HEK293 (cell line): ENCODE measurements around the gene ZNF19.

ENCODE experiments used
- CTCF ChIA-PET: fragments of 350-600 bp; formaldehyde crosslinking; extraction: SDS; loops from one replicate; lab custom pipeline; 2021; ENCODE audit warnings: antibody characterized with exemption; lab: Yijun Ruan, JAX
- POLR2A ChIA-PET: fragments of 300-600 bp; formaldehyde crosslinking; extraction: SDS; loops from one replicate; lab custom pipeline; 2020; ENCODE audit warnings: antibody characterized with exemption, inconsistent platforms; lab: Yijun Ruan, JAX
- H3K27ac ChIP-seq: fragments of 200-500 bp; sonication (Bioruptor generic); 2 replicates; pipeline ENCODE4 v1.5.1; 2014; ENCODE audit warnings: low read depth, low read length, control low read depth, inconsistent platforms; ENCODE audit errors: extremely low read depth
- H3K36me3 ChIP-seq, 2 experiments: fragments of 200-500 bp in 1 of 2; sonication (Bioruptor generic) in 1 of 2; 1 replicate in 1 of 2; 2 replicates in 1 of 2; pipeline ENCODE4 v1.5.1; 2014 to 2017; ENCODE audit warnings: inconsistent platforms in 2 of 2, low read length in 2 of 2; ENCODE audit not compliant: control insufficient read depth in 2 of 2, insufficient read depth in 1 of 2
- H3K4me1 ChIP-seq: fragments of 200-500 bp; sonication (Bioruptor generic); 2 replicates; pipeline ENCODE4 v1.5.1; 2014; ENCODE audit warnings: mild to moderate bottlenecking, low read length, inconsistent platforms; ENCODE audit not compliant: control insufficient read depth, insufficient read depth
- H3K4me3 ChIP-seq: 2 replicates; pipeline ENCODE4 v1.5.1; 2011; ENCODE audit warnings: low read depth, mild to moderate bottlenecking, control low read depth, low read length, moderate library complexity
- H3K9me3 ChIP-seq: fragments of 200-500 bp; sonication (Bioruptor generic); 2 replicates; pipeline ENCODE4 v1.5.1; 2014; ENCODE audit warnings: low read depth, low read length, inconsistent platforms; ENCODE audit not compliant: control insufficient read depth, insufficient read depth
- BCL11A ChIP-seq: fragments of 450-650 bp; formaldehyde crosslinking; IDR thresholded peaks from 2 replicates; pipeline ENCODE4 v1.5.1; 2016; ENCODE audit warnings: low read depth, missing biosample characterization, missing genetic modification characterization
- EGR2 ChIP-seq: fragments of 450-650 bp; formaldehyde crosslinking; IDR thresholded peaks from 2 replicates; pipeline ENCODE4 v1.5.1; 2016; ENCODE audit warnings: low read depth, missing biosample characterization, missing genetic modification characterization
- KLF7 ChIP-seq: fragments of 450-650 bp; formaldehyde crosslinking; IDR thresholded peaks from 2 replicates; pipeline ENCODE4 v1.5.1; 2016; ENCODE audit warnings: missing biosample characterization, missing genetic modification characterization, borderline replicate concordance
- MEIS1 ChIP-seq: sonication (generic); formaldehyde crosslinking; IDR thresholded peaks from 2 replicates; pipeline ENCODE4 v1.8.1; 2022; ENCODE audit warnings: missing genetic modification reagents, mild to moderate bottlenecking, borderline replicate concordance
- PRDM10 ChIP-seq: fragments of 450-650 bp; formaldehyde crosslinking; IDR thresholded peaks from 2 replicates; pipeline ENCODE4 v1.5.1; 2016; ENCODE audit warnings: missing biosample characterization, missing genetic modification characterization
- PRDM2 ChIP-seq: fragments of 450-650 bp; formaldehyde crosslinking; IDR thresholded peaks from 2 replicates; pipeline ENCODE4 v1.5.1; 2016; ENCODE audit warnings: missing biosample characterization, missing genetic modification characterization, borderline replicate concordance
- SCRT1 ChIP-seq: fragments of 450-650 bp; formaldehyde crosslinking; IDR thresholded peaks from 2 replicates; pipeline ENCODE4 v1.5.1; 2016; ENCODE audit warnings: missing biosample characterization, missing genetic modification characterization, borderline replicate concordance
- ZBTB44 ChIP-seq: fragments of 450-650 bp; IDR thresholded peaks from 2 replicates; pipeline ENCODE4 v1.5.1; 2018; ENCODE audit warnings: missing biosample characterization, mild to moderate bottlenecking, missing genetic modification characterization
- ZNF10 ChIP-seq: fragments of 450-650 bp; formaldehyde crosslinking; IDR thresholded peaks from 2 replicates; pipeline ENCODE4 v1.5.1; 2017; ENCODE audit warnings: missing biosample characterization, missing genetic modification characterization
- ZNF169 ChIP-seq: fragments of 450-650 bp; formaldehyde crosslinking; IDR thresholded peaks from 2 replicates; pipeline ENCODE4 v1.5.1; 2016; ENCODE audit warnings: missing biosample characterization, missing genetic modification characterization
- ZNF274 ChIP-seq, 2 experiments: fragments of 200-500 bp in 1 of 2; fragments of 450-650 bp in 1 of 2; sonication (Bioruptor generic) in 1 of 2; formaldehyde crosslinking in 1 of 2; IDR thresholded peaks; 2 replicates each; pipeline versions ENCODE4 v1.5.1 to v1.6.1; 2014 to 2016; ENCODE audit warnings: borderline replicate concordance in 1 of 2, inconsistent platforms in 1 of 2, low read length in 1 of 2, missing biosample characterization in 1 of 2, missing genetic modification characterization in 1 of 2
- ZNF433 ChIP-seq: fragments of 450-650 bp; formaldehyde crosslinking; IDR thresholded peaks from 2 replicates; pipeline ENCODE4 v1.5.1; 2016; ENCODE audit warnings: missing biosample characterization, missing genetic modification characterization, low read depth
- ZNF529 ChIP-seq: fragments of 450-650 bp; formaldehyde crosslinking; IDR thresholded peaks from 2 replicates; pipeline ENCODE4 v1.5.1; 2017; ENCODE audit warnings: missing genetic modification characterization, missing biosample characterization; ENCODE audit not compliant: insufficient replicate concordance
- ZNF555 ChIP-seq: fragments of 450-650 bp; formaldehyde crosslinking; conservative IDR thresholded peaks from 2 replicates; pipeline ENCODE4 v1.5.1; 2017; ENCODE audit warnings: missing biosample characterization, mild to moderate bottlenecking, missing genetic modification characterization, inconsistent platforms
- ZNF600 ChIP-seq: fragments of 450-650 bp; formaldehyde crosslinking; IDR thresholded peaks from 2 replicates; pipeline ENCODE4 v1.5.1; 2016; ENCODE audit warnings: missing biosample characterization, missing genetic modification characterization
- ZNF837 ChIP-seq: fragments of 450-650 bp; formaldehyde crosslinking; IDR thresholded peaks from 2 replicates; pipeline ENCODE4 v1.5.1; 2016; ENCODE audit warnings: missing biosample characterization, missing genetic modification characterization

Gene ZNF19

GRCh38 chr16:71515026-71515425 lies 25.9 kb upstream of the ZNF19 start:
- CTCF ChIA-PET, result interaction anchor here (1.1 kb wide), 1 partner anchor 16 kb away, joined by 4 read pairs; no protein-coding TSS in a partner anchor
- TF ChIP-seq ZNF433 (no peak), MEIS1 (CRISPR knock-in tag) (no peak), SCRT1 (tag by site-specific recombination) (no peak), ZBTB44 (tag by site-specific recombination) (no peak), KLF7 (tag by site-specific recombination) (no peak), ZNF10 (tag by site-specific recombination) (no peak), PRDM2 (tag by site-specific recombination) (no peak)
- no peak overlapping the region for H3K4me3 ChIP-seq
- no peaks in the 10 kb centered on the region for H3K4me1 ChIP-seq
- no peak overlapping the region for H3K27ac ChIP-seq
- POLR2A ChIA-PET, result no interaction called here
- no peaks in the 10 kb centered on the region for H3K36me3 ChIP-seq
- H3K9me3 ChIP-seq, result no peaks in the 10 kb centered on the region

- POLR2A ChIA-PET, result no interaction called here
- Histone ChIP-seq H3K9me3 (no peaks in the 10 kb centered on the region), H3K36me3 (no peaks in the 10 kb centered on the region), H3K4me1 (no peaks in the 10 kb centered on the region), H3K27ac (no peak overlapping the region), H3K4me3 (no peak overlapping the region)
- CTCF ChIA-PET, result interaction anchor here (0.8 to 1.0 kb wide), 2 partner anchors 15 to 102 kb away, joined by 3 read pairs; no protein-coding TSS in a partner anchor
- TF ChIP-seq BCL11A (tag by site-specific recombination), result no peak
- TF ChIP-seq ZNF555, result no peak
- TF ChIP-seq ZNF529, result no peak
- TF ChIP-seq ZNF274 (IDR thresholded peaks at IDR 0.05; ENCODE audit: low read length), result no peak
- TF ChIP-seq ZNF274 (tag by site-specific recombination; IDR thresholded peaks at IDR 0.05; ENCODE audit: borderline replicate concordance), result no peak
- no peak for TF ChIP-seq ZNF837 (tag by site-specific recombination)
- no peak for TF ChIP-seq EGR2 (tag by site-specific recombination)
- no peak for TF ChIP-seq ZNF169
- TF ChIP-seq ZNF600 (tag by site-specific recombination), result no peak
- TF ChIP-seq PRDM10, result no peak
These were observed 25.4 kb upstream of the ZNF19 start for GRCh38 chr16:71514476-71514875.
